ENCODE data around the gene UVSSA.

DNA sequence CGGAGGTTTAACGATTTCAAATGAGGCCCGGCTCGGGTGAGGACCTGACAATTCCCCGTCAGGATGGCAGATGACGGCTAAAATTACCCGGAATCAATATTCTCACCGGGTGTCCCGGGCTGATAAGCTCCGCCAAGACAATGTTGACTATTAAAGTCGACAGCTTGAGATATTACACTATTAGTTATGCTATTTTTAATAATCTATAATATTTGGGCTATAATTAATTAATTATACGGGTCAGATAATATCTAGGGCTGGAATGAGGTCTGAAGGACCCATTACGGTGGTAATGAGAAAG lies 68.6 kb downstream of the UVSSA start:
- TF ChIP-seq ZNF274 (IDR thresholded peaks at IDR 0.05; ENCODE audit: low read depth, low read length) (no peak), YY1 (IDR thresholded peaks at IDR 0.05; ENCODE audit: insufficient read depth, insufficient read length) (no peak), SUZ12 (IDR thresholded peaks at IDR 0.05; ENCODE audit: extremely low read depth, insufficient read depth, insufficient read length) (no peak)

Data from NT2/D1 (cell line).